Measurements from ENCODE around the gene MAPK8.

Gene MAPK8

DNA sequence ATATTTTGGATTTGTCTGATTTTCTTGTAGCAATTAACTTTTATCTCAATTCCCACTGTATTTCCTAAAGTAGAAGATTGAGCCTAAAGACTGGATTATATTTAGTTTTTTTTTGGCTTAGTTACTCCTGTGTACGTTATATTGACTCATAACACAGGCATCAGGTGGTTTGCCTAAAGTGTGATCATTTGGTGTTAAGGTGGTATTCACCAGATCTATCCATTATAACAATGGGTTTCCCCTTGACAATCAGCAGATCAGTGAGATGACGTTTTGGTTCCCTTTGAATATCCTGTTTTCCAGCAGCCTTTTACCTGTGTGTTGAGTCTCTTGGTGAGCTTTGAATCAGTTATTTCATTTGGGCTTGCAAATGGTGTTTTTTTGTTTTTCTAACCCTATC lies 18.1 kb downstream of the MAPK8 start:
- no peak for DNase-seq (ENCODE audit: extremely low read depth, low read depth)
- TF ChIP-seq CTCF (IDR thresholded peaks at IDR 0.05; ENCODE audit: low read depth, low read length) = no peak

DNA sequence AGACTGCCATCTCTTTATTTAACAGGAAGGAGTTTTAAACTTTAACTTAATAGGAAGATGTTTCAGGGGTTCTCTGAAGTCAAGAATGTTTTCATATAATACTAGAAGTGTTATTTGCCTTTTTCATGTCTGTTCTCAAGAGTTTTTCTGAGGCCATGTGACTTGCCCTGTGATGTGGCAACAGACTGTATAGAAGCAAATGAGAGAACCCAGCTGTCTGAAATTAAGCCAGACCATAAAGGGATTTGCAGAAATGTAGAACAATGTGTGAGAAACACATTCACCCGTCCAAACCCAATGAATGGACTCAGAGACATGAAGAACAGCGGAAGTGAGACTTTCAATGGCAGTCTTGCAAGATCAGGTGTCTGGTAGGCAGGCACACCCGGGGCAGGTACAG lies 23.8 kb downstream of the MAPK8 start:
- TF ChIP-seq CTCF (IDR thresholded peaks at IDR 0.05; ENCODE audit: low read depth, low read length) = no peak
- no peak for DNase-seq (ENCODE audit: extremely low read depth, low read depth)

DNA sequence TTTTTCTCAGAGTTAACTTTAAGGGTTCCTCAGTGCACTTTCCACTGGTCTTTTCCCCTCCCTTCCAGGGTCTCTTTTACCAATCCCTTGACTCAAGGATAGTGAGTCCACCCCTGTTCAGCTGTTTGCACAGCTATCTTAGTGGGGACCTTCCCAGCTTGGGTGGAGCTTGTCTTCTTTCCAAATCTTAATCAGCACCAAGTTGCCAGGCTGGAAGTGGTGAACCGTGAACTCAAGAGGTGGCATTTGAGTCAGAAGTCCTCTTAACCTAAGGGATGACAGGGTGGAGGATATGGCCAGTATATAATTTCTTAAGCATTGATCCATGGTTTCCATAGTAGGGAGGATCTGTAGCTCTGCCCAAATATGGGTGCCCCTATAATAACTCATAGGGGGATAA lies 25.0 kb downstream of the MAPK8 start:
- TF ChIP-seq CTCF (IDR thresholded peaks at IDR 0.05; ENCODE audit: low read depth, low read length) = no peak
- no peak for DNase-seq (ENCODE audit: extremely low read depth, low read depth)

DNA sequence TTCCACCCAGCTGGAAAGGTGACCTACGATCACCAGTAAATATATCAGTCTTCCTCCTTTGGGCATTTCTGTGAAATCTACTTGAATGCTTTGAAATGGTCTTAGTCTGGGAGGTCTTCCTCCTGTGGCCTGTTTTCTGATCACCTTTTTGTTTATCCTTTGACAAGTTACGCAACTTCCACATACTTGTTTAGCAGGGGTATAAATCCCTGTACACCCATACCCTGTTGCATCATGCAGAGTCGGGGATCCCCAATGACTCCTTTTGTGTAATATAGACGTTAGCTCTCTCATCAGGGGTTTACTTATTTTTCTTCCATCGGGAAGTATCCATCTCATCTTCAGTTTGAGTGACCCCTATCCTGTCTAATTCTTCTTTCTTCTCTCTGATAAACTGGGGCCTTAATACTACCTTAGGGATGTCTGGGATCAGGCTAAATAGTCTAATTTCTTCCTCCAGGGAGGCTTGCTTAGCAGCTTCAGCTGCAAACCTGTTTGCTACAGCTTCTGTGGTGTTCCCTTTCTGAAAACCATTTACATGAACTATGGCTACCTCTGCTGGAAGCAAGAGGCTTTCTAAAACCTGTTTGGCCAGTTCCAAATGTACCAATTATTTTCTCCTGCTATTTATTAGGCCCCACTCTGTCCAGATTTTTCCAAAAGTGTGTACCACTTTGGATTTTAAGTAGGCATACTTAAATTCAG lies 25.8 kb downstream of the MAPK8 start:
- TF ChIP-seq CTCF (IDR thresholded peaks at IDR 0.05; ENCODE audit: low read depth, low read length) = no peak
- DNase-seq (ENCODE audit: extremely low read depth, low read depth) = no peak

DNA sequence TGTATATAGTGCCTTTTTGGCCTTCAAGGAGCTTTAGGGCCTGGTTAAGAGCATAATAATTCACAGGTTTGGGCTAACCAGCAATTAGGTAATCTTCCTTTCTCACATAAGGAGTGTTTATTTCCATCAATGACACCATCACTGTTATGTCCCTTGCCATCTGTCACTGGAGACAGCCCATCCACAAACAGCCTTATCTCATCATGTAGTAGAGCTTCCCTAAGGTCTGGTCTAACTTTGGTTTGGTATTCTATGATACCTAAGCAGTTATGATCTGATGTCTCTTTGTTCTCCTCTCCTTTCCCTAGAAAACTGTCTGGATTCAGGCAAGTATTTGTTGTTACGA lies 26.4 kb downstream of the MAPK8 start:
- no peak for TF ChIP-seq CTCF (IDR thresholded peaks at IDR 0.05; ENCODE audit: low read depth, low read length)
- no peak for DNase-seq (ENCODE audit: extremely low read depth, low read depth)

GRCh38 chr10:48333856-48334255 lies 27.4 kb downstream of the MAPK8 start:
- TF ChIP-seq CTCF (IDR thresholded peaks at IDR 0.05; ENCODE audit: low read depth, low read length) = no peak
- DNase-seq (ENCODE audit: extremely low read depth, low read depth) = no peak

DNA sequence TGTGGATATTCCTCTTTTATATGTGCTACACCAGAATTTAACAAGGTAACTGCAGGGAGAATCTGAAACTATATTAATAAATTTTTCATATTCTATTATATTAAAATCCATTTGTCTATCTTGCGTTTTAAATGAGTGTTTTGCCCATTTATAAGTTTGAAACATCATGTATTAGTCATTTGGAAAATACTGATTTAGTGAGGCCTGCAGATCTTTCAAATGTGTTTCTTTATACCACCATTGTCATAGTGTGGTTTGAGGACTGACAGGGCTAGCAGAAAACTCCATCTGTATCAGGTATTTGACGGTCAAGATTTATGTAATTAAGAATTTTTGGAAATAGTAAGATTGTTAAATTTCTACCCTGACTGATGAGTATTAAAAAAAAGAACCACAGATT lies 29.3 kb downstream of the MAPK8 start:
- DNase-seq (ENCODE audit: extremely low read depth, low read depth) = no peak
- TF ChIP-seq CTCF (IDR thresholded peaks at IDR 0.05; ENCODE audit: low read depth, low read length) = no peak

Measured in AG09319 (cell line).